AG04450 (cell line): Measurements from ENCODE around the gene LDB3. TPM values are rescaled to one million over a fixed set of nuclear protein-coding genes. Genes with fewer than 3 reads are reported as not detected.

ENCODE experiments used
- CTCF ChIA-PET: fragments of 300-600, 350-600 bp; formaldehyde crosslinking; extraction: SDS; loops from one replicate; lab custom pipeline; 2022; ENCODE audit warnings: antibody characterized with exemption, inconsistent platforms; lab: Charles Lee
- POLR2A ChIA-PET: fragments of 350-600 bp; formaldehyde crosslinking; extraction: SDS; loops from one replicate; lab custom pipeline; 2021; ENCODE audit warnings: antibody characterized with exemption, inconsistent platforms; lab: Yijun Ruan, JAX
- DNase-seq: peaks from one replicate; pipeline ENCODE4 v3.0.0-alpha.2; 2011; ENCODE audit warnings: low read depth, low spot score
- H3K27ac ChIP-seq: one replicate; pipeline ENCODE4 v1.5.1; 2012; ENCODE audit warnings: low read depth, low read length, control low read depth
- H3K27me3 ChIP-seq: one replicate; pipeline ENCODE4 v1.6.0; 2012; ENCODE audit warnings: low read length; ENCODE audit not compliant: control insufficient read depth, insufficient read depth
- H3K4me3 ChIP-seq: 2 replicates; pipeline ENCODE4 v1.5.1; 2011; ENCODE audit warnings: mild to moderate bottlenecking, low read depth, low read length, control low read depth
- H3K9me3 ChIP-seq: 2 replicates; pipeline ENCODE4 v1.5.1; 2012; ENCODE audit warnings: low read length; ENCODE audit not compliant: control insufficient read depth, insufficient read depth
- polyA plus RNA-seq: library from polyadenylated mRNA; depleted of rRNA; stranded (reverse); fragments of >200 nt; gene quantifications from 2 replicates; pipeline ENCODE4 v1.2.3, GENCODE V29; 2011
- TF ChIP-seq, protein P1 (sequence below): IDR thresholded peaks from 2 replicates; pipeline ENCODE4 v1.5.1; 2011; ENCODE audit warnings: low read depth, low read length, control low read depth, inconsistent platforms

The LDB3 gene
- polyA plus RNA-seq, 1 experiment: 0.46 TPM

DNA sequence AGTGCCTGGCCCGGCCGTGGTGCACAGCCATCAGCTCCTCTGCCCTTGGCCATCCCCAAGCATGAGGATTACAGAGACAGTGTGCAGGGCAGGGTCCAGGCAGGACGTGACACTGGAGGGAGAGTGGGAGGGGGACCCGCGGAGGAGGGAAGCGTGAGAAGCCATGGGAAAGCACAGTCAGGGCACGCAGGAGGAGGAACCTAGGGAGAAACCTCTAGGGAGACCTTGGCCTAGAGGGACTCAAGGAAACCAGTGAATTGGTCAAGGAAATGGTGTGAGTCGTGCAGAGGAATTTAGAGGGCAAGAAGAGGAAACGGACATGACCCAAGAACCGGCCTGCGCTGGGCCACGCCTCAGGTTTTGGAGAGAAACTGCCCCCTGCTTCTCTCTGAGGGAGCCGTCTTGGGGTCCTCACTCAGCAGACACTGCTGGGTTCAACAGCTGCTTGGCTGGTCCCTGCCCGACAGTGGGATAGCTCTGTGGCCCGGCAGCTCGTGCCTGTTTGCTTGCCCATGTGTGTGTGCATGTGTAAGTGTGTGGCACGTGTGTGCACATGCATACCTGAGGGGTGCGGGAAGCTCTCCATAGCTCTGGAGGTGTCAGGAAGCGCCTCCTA lies 10.8 kb upstream of the LDB3 start:
- Histone ChIP-seq H3K9me3 (no peaks in the 10 kb centered on the region; the same call in 1 of the 2 replicates), H3K27me3 (no peaks in the 10 kb centered on the region), H3K27ac (no peak overlapping the region), H3K4me3 (no peak overlapping the region)
- TF ChIP-seq, protein P1, sequence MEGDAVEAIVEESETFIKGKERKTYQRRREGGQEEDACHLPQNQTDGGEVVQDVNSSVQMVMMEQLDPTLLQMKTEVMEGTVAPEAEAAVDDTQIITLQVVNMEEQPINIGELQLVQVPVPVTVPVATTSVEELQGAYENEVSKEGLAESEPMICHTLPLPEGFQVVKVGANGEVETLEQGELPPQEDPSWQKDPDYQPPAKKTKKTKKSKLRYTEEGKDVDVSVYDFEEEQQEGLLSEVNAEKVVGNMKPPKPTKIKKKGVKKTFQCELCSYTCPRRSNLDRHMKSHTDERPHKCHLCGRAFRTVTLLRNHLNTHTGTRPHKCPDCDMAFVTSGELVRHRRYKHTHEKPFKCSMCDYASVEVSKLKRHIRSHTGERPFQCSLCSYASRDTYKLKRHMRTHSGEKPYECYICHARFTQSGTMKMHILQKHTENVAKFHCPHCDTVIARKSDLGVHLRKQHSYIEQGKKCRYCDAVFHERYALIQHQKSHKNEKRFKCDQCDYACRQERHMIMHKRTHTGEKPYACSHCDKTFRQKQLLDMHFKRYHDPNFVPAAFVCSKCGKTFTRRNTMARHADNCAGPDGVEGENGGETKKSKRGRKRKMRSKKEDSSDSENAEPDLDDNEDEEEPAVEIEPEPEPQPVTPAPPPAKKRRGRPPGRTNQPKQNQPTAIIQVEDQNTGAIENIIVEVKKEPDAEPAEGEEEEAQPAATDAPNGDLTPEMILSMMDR: no peak
- ChIA-PET CTCF (interaction anchor here (1.0 kb wide), 1 partner anchor 31 kb away, joined by 3 read pairs; no protein-coding TSS in a partner anchor), POLR2A (no interaction called here)
- DNase-seq: no peak

DNA sequence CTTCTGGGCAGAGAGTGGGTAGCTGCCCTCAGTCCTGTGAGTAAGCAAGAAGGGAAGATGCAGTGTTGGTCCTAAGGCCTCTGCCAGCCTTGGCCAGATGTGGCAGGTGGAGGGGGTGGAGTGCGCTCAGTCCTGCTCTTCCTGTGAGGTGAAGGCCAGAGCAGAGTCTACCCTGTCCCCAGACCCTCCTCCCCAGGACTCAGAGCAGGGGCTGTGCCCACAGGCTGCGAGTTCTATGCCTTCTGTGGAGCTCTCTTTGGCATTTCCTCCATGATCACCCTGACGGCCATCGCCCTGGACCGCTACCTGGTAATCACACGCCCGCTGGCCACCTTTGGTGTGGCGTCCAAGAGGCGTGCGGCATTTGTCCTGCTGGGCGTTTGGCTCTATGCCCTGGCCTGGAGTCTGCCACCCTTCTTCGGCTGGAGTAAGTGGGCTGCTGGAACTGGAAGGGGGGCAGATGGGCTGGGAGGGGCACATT lies 10.0 kb upstream of the LDB3 start:
- Histone ChIP-seq H3K9me3 (no peaks in the 10 kb centered on the region; the same call in 1 of the 2 replicates), H3K27me3 (peaks cover 3% of the 10 kb centered on the region), H3K27ac (no peak overlapping the region), H3K4me3 (no peak overlapping the region)
- POLR2A ChIA-PET: no interaction called here
- DNase-seq: no peak
- TF ChIP-seq, protein P1: no peak
- CTCF ChIA-PET: no interaction called here

DNA sequence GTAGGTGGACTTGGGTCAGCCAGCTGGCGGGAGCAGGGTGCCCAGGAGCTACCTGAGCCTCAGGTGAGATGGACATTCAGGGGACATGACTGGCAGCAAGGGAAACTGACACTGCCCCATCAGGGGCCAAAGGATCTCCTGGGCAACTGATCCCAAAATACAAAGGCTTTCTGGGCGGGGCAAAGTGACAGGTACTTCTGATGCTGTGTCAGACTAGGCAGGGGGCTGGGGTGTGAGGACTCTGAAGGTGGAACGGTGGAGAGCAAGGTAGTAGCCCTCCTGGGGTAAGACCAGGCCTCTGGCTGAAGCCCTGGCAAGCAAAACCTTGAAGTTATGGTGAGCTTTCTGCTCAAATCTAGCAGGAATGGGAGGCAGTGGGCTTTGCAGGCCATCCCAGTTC lies 9.6 kb upstream of the LDB3 start:
- no peak overlapping the region for H3K4me3 ChIP-seq
- H3K27me3 ChIP-seq: peaks cover 3% of the 10 kb centered on the region
- no peaks in the 10 kb centered on the region; the same call in 1 of the 2 replicates for H3K9me3 ChIP-seq
- POLR2A ChIA-PET: no interaction called here
- H3K27ac ChIP-seq: no peak overlapping the region
- TF ChIP-seq, protein P1: no peak
- DNase-seq: no peak
- CTCF ChIA-PET: no interaction called here

DNA sequence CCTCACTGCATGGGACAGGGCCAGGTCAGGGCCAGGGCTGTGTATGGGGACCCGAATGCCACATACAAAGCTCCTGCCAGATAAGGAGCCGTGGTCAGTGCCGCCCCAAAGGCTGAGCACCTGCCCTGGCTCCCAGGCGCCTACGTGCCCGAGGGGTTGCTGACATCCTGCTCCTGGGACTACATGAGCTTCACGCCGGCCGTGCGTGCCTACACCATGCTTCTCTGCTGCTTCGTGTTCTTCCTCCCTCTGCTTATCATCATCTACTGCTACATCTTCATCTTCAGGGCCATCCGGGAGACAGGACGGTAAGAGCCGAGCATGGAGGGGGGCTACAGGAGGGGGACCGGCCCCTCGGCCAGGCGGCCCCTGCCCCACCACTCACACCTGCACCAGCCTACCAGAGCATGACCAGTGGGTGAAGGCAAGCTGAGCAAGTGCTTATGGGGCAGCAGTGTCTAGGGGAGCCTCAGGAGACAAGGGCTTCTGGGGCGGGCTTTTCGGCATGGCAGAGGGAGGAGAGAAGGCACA lies 9.1 kb upstream of the LDB3 start:
- Histone ChIP-seq H3K4me3 (no peak overlapping the region), H3K27ac (no peak overlapping the region), H3K27me3 (peaks cover 3% of the 10 kb centered on the region), H3K9me3 (no peaks in the 10 kb centered on the region; the same call in 1 of the 2 replicates)
- CTCF ChIA-PET: no interaction called here
- DNase-seq: no peak
- TF ChIP-seq, protein P1: no peak
- POLR2A ChIA-PET: no interaction called here
